ENCODE results near the gene ELMOD1.

Gene ELMOD1

DNA sequence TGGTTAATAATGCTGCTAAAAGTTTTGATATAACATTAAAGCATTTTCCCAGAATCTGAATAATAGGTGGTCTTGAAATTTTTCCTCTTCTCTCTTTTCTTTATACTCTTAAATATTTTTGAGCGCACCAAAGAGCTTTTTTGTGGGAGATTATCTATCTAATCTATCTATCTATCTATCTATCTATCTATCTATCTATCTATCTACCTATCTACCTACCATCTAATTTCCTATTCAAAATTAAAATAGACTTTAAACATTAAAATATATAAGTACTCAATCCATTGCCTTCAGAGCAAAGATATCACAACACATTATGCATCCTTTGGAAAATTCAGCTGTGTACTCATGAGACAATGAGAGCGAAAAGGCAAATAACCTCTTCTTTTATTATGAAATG lies 55.8 kb downstream of the ELMOD1 start:
- no peak for DNase-seq (ENCODE audit: low read depth)

DNA sequence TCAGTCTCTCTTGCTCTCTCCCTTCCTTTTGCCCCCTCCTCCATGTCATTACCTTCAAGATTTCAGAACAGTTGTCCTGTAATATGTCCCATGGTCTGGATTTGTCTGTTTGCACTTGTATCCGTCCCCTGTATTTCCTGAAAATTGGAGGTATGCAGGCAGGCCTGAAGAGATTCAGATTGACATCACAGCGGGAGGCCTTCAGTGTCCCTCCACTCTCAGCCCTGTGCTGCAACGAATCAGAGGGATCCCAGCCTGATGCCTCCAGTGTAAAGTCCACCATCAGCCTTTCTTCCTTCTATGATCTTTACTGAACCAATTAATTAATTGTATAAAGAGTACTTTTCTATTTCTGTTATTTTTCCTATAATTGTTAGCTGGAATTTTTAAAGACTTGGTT lies 57.3 kb downstream of the ELMOD1 start:
- DNase-seq (ENCODE audit: low read depth), result no peak

DNA sequence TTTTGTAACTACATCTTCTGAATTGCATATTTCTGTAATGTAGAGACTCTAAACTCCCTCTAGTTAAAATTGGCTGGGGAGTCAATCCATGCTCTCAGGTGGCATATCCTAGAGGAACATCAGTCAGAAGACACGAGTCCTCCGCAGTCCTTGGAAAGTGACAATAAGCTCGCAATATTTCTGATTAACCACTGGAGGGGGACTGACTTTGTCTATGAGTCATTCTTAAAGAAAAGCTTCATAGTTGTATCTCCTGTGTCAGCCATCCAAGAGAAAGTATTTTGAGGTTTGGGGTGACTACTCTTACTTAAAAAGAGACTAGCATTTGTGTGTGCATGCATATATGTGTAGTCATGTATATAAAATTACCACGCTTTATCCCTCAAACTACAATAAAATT lies 60.7 kb downstream of the ELMOD1 start:
- no peak for DNase-seq (ENCODE audit: low read depth)

DNA sequence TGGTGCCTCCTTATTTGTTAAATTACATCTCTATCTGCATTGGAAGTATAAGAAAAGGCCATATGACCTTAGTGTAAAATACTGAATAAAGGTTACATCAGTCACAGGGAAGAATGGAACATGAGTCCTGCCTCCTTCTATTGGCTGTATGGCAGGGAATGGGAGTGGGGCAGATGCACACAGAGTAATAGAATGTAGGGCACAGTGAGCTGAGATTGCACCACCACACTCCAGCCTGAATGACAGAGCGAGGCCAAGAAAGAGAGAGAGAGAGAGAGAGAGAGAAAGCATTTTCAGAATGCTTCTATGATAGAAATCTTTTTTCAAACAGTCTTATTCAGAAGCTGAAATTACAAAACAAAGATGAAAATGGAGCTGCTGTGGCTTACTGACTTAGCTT lies 62.1 kb downstream of the ELMOD1 start:
- DNase-seq (ENCODE audit: low read depth), result no peak

DNA sequence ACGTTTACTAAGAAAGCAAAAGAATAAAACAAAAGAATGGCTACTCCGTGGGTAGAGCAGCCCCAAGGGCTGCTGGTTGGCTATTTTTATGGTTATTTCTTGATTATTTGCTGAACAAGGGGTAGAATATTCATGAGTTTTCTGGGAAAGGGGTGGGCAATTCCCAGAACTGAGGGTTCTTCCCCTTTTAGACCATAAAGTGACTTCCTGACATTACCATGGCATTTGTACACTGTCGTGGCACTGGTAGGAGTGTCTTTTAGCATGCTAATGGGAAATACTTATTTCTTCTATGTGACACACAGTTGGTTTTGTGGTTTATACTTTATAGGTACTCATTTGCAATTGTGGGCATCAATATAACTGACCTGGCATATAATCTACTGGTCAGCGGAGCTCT lies 64.7 kb downstream of the ELMOD1 start:
- DNase-seq (ENCODE audit: low read depth), result no peak

DNA sequence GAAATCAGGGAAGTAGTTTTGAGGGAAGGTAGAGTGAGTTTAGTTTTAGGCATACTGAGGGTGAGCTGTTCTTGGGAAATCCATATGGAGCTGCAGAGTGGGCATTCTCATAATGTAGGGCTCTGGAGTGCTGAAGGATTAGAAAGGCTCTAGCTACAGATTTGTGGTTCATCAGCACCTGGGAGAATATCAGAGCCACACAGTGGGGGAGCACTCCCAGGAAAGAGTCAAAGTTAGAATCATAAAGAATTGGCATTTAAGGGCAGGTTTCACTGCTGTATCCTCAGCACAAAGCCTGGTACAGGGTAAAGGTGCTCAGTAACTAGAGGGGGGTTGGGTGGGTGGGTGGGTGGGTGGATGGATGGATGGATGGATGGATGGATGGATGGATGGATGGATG lies 68.4 kb downstream of the ELMOD1 start:
- no peak for DNase-seq (ENCODE audit: low read depth)

DNA sequence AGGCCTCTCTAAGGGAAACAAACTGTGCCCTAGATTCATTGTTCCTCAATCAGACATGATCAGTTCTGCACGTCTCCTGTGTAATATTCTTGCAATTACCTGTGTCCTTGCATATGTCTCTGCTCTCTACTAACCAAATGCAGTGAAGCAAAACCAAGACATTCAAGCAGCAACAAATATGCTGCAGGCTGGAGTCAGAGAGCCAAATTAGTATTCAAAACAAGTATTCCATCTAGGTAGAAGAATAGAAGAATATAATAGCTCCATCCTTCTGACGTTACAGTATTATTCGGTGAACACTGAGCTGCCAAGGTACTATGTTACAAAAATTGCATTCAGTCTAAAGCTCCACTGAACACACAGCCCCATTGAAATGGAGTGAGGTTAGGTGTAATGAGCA lies 69.1 kb downstream of the ELMOD1 start:
- DNase-seq (ENCODE audit: low read depth), result no peak

DNA sequence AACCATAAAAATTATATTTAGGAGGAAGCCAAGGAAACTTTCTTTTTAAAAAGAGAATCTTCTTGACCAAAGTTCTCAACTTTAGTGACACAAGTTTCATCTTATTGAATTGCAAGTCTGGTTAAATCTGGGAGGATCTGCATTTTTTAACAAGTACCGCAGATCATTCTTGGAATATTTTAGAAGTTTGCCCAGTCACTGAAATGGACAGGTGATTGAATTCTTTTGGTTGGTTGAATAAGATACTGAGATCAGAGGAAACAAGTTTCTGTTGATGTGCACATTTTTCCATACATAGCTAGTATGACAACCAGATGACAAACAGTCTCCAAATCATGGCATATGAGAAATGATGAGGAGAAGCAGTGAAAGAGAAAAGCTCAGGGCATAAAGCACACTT lies 70.7 kb downstream of the ELMOD1 start:
- DNase-seq (ENCODE audit: low read depth), result no peak

DNA sequence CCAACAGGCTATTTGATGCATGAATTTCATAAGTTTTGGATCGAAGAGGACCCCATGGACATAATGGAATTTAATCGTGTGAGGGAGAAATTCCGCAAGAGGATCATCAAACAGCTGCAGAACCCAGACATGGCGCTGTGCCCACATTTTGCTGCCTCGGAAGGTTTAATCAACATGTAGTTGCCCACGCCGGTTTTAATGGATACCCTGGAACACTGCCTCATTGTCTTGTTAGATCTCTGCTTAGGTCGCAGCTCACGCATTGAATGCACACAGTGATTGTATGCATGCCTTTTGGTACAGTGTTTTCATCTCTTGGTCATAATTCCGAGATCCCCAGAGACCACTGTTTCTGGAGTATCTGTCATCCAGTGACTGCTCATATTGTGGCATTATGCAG lies 74.1 kb downstream of the ELMOD1 start:
- DNase-seq (ENCODE audit: low read depth), result no peak

DNA sequence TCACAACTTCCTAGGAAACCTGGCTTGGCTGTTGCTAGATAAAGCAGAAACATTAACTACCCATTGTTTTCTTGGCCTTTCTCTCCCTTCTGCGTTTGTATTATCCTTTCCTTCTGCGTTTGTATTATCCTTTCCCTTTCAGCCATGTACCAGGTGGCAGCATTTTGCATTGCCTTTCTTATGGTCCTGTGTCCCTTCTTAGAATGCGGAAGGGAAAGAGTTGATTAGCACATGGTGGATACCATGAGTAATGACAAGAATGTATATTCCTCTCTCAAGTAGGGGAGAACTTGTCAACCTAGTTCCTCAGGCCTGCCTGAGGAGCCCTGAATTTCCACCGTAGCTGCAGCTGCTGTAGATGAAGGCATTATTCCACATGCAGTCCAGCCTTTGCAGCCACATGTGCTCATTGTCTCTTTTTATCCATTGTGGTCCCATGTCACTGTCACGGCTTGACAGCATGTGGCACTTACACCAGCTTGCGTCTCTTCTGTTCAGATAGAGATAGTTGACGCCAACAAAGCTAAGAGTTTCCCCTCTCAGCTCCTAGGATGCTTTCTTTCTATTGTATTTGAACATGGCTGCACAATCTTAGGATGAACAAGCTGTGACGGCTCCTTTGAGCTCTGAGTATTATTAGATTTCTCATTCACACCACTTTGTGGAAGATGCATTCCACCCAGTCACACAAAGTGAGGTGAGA lies 76.1 kb downstream of the ELMOD1 start:
- no peak for DNase-seq (ENCODE audit: low read depth)

DNA sequence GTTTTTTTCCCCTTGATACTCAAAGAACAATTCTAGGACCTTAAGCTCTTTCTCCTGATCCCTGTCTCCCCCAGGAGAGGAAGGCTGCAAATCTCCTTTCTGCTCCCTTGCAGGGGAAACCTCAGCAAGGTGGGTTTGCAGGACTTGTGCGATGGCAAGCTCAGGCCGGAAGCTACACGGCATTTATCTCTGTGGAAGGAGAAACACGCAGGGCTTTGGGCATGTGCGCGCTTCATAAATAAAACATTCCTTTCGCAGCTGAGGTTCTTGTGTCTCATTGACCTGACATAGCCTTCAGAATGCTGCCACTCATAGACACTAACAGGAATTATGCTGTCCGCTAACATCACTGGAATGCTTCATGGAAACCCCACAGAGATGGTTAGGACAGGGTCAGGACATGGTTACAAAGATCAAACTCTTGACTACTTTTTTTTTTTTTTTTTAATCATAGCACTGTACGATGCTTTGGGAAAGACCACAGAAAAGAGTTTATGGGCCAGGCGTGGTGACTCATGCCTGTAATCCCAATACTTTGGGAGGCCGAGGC lies 78.3 kb downstream of the ELMOD1 start:
- DNase-seq (ENCODE audit: low read depth), result no peak

DNA sequence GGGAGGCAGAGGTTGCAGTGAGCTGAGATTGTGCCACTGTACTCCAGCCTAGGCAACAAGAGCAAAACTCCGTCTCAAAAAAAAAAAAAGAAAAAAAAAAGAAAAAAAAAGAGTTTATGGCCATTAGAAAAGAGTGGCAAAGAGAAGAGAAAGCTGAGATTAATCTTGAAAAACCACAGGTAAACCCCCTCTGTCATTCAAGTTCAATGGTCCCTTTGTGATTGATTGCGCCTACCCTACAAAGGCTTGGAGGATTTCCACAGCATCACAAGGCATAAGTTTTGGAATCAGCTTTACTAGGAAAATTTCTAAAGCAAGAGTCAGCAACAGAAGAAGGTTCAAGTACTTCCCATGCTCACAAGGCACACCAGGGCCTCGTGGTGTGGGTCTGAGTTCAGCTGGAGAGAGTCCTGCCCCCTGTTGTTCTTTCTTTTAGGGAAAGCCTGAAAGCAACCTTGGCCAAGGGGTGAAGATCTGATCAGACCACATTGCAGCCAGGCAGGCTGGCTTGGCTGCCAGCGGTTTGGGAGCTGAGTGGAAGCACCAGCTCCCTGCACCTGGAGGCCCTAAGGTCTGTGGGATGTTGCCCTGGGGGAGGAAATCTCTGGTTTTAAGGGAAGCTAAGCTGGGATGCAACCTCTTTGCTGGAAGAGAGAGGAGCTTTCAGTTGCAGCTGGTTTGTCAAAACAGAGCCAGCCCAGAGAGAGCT lies 79.1 kb downstream of the ELMOD1 start:
- no peak for DNase-seq (ENCODE audit: low read depth)

DNA sequence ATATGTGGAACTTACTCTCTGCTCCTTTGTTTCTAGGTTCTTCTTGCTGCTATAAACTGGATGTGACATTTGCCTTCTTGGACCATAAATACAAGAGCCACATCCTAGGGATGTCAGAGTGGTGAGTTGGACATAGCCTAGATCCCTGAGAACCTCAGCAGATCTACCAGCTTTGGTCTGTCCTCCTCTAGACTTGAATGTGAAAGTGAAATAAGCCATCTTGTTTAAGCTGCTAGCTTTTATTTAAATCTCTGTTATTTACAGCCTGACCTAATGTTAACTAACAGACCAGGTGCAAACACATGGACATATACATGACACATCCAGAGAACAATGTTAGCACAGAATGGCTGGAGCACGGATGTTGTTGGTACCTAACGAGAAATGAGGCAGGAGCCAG lies 85.0 kb downstream of the ELMOD1 start:
- DNase-seq (ENCODE audit: low read depth), result no peak

DNA sequence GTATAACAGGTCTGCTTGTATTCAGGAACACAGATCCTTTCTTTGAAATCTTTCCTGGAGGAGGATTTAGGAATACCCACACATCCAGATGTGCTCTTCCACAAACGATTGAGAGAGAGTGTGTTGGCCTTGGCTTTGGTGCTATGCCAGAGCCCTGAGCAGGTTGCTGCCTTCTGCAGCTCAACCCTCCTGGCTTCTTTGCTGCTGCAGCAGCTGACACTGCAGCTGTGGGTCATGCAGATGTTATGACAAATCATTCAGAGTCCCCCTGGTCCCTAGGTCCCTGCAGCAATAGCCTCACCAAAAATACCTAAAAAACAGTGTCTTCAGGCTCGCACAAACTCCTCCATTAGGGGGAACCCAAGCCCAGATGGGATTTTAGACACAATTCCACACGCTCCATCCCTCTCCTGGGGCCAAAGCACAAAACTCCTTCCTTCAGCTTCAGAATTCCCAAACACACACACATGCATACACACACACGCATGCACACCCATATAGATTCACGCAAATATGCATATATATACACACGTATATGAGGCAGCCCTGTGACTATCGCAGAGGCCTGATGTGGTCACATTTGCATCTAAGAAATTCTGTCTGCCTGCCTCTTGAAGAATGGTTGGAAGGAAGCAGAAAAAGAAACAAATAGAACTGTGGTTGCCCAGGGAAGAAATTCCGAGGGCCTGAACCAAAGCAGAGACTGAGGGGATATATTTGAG lies 85.5 kb downstream of the ELMOD1 start:
- DNase-seq (ENCODE audit: low read depth), result no peak

DNA sequence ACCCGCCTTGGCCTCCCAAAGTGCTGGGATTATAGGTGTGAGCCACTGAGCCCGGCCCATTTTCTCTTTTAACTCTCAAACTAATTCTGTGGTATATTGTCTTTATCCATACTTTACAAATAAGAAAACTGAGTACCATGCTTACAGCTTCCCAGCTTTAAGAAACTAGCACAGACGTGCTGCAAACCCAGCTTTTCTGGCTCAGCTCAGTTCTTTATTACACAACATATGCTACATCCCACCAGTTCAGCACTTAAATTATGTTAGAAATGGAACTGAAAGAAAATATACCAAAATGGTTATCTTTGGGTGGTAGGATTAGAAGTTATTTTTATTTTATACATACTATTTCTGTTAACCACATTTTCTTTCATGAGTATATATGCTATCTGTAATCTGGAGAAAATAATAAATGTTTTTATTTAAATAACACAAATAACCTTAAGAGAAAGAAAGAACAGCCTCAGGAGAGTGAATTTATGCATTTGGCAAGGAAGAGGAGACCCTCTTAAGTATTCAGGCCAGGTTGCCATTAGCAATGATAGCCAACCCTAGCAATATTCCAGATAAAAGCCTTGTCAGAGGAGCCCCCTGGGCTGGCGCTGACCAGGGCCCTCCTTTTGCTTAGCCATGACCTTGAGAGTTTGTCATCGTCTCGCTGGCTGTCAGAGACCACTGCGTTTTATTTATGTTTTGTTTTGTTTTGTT lies 87.1 kb downstream of the ELMOD1 start:
- DNase-seq (ENCODE audit: low read depth), result no peak

DNA sequence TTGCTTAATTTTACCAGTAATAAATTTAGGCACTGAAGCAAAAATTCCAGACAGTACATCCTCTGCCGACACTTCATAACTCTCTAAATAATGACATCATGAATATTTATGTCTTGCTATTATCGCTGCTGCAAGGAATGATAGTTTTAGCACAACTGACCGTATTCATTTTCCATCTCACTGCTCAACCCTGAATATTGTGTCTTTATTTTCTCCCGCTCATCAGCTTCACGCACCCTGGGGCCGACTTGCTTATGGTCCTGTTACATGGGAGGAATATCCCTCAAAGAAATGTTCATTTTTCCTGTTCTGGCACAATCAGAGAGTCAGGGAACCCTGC lies 87.7 kb downstream of the ELMOD1 start:
- no peak for DNase-seq (ENCODE audit: low read depth)

DNA sequence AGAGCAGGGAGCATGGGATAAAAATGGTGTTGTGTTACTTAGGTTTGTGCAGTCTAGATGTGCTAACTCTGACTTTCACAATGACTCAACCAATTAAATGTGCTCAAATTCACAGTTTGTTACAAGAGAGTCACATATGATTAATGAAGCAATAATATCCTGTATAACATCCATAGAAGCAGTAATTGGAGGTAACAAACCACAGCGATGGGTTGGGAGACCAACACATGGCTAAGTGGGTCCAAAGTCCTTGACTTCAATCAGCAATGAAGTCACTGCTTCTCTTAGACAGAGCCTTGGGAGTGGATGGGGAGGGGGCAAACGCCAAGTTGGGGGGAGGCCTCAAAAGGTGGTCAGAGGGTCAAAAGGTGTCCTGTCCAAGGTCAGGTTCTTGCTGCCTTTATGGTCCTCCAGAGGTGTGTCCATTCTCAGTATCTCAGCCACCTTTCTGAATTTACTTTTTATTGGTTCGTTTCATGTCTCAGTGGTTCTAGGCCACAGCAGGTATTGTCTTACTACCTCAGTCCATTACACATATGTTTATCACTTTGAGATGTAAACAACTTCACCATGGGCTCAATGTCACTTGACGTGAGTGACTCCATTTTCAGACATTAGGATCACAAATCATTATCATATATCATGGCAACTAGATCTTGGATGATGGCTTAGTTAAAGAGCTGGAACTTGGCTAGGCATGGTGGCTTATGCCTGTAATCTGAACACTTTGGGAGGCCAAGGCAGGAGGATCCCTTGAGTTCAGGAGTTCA lies 88.5 kb downstream of the ELMOD1 start:
- no peak for DNase-seq (ENCODE audit: low read depth)

DNA sequence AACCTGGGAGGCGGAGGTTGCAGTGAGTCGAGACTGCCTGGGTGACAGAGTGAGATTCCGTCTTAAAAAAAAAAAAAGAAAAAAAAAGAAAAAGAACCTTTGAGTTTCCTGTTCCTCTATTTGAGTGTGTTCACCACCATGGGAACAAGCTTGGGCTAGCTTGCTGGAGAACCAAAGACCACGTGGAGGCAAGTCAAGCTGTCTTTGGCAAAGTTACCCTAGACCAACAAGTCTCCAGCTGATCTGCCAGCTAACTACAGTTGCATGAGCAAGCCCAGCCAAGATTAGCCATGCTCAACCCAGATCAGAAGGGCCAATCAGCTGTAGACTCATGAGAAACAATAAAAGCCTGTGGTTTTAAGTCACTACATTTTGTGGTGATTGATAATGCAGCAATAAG lies 91.2 kb downstream of the ELMOD1 start:
- DNase-seq (ENCODE audit: low read depth), result no peak

DNA sequence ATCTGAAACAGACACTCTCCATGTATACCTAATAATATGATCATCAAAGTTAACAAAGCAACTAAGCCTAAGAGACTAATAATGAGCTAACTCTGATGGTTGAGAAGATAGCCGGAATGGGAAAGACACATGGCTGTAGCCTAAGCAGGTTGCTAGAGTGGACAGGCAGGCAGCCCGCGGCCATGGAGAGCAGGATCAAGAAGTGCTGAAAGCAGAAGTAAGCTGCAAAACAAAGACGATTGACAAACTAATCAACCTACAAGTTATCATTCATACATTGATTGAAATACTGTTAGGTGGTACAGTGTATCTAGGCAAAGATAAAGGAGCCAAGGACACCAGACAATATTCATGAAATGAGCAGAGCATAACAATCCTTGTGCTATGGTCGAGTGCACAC lies 91.6 kb downstream of the ELMOD1 start:
- DNase-seq (ENCODE audit: low read depth), result no peak

DNA sequence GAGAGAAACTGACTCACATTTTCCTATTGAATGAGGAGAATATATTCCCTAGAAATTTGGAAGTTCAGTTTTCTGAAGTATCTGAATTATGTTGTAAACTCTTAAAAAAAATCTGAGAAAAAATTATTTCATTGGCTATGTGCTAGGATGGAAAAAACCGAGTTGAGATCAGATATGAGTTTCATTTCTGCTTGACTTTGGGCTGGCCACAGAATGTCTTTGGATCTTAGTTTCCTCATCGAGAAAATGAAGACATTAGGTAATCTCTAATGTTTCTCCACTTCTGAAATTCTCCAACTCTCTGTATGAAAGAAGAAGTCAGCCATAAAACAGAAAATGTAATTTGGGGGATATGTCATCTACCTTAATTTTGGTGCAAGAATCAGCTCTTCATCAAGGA lies 92.1 kb downstream of the ELMOD1 start:
- DNase-seq (ENCODE audit: low read depth), result no peak

DNA sequence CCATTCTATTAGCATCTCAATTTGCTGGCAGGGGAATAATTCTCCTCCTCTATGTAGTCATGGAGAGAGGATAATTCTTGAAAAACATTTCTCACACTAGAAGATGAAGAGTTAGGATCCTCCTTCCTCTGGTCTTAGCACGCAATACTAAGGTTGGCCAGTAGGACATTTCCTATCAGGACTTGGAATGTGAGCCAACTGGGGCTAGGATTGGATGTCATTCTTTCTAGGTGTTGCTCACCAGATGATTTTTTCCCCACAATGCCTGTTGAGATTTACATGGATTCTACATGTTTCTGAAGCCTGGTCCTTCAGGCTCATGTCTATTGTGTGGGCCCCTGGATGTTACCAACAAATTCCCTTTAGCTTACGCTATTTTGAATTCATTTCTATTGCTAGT lies 92.9 kb downstream of the ELMOD1 start:
- DNase-seq (ENCODE audit: low read depth), result no peak
